A673 (cell line): Measurements from ENCODE around the gene SF3B4.

Experiments used
- EZH2 ChIP-seq: fragments of 200-600 bp; sonication (generic); IDR thresholded peaks from 2 replicates; pipeline ENCODE4 v1.6.1; 2017; ENCODE audit warnings: borderline replicate concordance, low read depth, mild to moderate bottlenecking, mixed read lengths, antibody characterized with exemption, low read length; ENCODE audit not compliant: poor library complexity, severe bottlenecking
- TF ChIP-seq, protein P1 (sequence below): fragments of 300-800, 200-600 bp; sonication (generic); conservative IDR thresholded peaks from 2 replicates; pipeline ENCODE4 v1.5.1; 2017; ENCODE audit warnings: low read depth, mild to moderate bottlenecking, antibody characterized with exemption, low read length, moderate library complexity, mixed read lengths

DNA sequence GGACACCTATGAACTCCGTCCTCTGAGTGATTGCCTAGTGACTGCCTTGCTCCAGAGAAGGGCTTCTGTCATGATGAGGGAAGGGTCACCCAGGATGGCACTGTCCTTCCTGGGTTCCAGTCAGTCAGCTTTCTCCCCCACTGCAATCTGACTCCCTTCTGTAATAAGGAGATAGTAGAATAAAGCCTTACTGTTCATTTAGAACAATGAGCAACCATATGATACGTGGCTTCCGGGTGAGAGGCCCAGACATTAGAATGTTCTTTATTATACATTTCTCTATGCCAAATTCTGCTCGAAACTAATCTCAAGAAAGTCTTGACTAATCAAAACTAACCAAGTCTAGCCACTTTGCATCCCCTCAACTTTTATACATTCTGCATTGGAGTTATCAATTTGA, 17.6 kb upstream of the SF3B4 start:
- TF ChIP-seq, protein P1, sequence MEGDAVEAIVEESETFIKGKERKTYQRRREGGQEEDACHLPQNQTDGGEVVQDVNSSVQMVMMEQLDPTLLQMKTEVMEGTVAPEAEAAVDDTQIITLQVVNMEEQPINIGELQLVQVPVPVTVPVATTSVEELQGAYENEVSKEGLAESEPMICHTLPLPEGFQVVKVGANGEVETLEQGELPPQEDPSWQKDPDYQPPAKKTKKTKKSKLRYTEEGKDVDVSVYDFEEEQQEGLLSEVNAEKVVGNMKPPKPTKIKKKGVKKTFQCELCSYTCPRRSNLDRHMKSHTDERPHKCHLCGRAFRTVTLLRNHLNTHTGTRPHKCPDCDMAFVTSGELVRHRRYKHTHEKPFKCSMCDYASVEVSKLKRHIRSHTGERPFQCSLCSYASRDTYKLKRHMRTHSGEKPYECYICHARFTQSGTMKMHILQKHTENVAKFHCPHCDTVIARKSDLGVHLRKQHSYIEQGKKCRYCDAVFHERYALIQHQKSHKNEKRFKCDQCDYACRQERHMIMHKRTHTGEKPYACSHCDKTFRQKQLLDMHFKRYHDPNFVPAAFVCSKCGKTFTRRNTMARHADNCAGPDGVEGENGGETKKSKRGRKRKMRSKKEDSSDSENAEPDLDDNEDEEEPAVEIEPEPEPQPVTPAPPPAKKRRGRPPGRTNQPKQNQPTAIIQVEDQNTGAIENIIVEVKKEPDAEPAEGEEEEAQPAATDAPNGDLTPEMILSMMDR, result no peak
- no peak for TF ChIP-seq EZH2
